ENCODE data around the gene ARFRP1. TPM values are rescaled to one million over a fixed set of nuclear protein-coding genes. Genes with fewer than 3 reads are reported as not detected.

The ARFRP1 gene
- total and polyA plus RNA-seq, 2 of the 13 experiments (the other 11 are each of a cell fraction or from before 2014, with no cell fraction given) = 32.0 to 51.1 TPM

DNA sequence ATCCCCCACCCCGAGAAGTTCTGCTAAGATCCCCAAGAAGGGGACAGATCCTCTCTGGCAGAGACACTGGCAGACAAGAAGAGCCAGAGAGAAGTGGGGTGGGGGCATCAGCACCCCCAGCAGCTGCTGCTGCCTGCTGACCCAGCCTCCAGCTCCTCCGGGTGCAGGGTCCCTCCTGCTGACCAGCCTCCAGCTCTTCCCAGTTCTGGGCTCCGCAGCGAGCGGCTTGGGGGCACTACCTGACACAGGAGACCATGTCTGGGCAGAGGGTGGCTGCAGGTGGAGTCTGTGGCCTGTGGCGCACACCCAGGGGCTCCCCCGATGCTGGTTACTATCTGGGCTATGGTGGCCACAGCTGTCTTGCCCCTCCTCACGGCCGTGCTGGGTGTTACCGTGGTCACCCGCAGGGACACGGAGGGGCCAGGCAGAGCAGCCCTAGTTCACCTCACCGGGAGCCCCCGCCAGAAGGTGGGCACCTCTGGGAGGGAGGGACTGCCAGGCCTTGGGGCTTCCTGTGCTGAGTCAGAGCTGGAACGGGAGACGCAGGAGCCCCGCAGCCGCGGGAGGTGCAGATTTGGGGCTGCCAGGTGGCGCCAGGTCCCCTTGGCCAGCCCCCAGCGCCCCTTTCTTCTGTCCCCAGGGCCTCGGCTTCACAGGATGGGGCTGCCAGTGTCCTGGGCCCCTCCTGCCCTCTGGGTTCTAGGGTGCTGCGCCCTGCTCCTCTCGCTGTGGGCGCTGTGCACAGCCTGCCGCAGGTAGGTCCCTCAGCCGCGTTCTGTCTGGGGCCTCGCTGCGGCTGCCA, 29.3 kb upstream of the ARFRP1 start (continued):
- TF ChIP-seq, protein P1, sequence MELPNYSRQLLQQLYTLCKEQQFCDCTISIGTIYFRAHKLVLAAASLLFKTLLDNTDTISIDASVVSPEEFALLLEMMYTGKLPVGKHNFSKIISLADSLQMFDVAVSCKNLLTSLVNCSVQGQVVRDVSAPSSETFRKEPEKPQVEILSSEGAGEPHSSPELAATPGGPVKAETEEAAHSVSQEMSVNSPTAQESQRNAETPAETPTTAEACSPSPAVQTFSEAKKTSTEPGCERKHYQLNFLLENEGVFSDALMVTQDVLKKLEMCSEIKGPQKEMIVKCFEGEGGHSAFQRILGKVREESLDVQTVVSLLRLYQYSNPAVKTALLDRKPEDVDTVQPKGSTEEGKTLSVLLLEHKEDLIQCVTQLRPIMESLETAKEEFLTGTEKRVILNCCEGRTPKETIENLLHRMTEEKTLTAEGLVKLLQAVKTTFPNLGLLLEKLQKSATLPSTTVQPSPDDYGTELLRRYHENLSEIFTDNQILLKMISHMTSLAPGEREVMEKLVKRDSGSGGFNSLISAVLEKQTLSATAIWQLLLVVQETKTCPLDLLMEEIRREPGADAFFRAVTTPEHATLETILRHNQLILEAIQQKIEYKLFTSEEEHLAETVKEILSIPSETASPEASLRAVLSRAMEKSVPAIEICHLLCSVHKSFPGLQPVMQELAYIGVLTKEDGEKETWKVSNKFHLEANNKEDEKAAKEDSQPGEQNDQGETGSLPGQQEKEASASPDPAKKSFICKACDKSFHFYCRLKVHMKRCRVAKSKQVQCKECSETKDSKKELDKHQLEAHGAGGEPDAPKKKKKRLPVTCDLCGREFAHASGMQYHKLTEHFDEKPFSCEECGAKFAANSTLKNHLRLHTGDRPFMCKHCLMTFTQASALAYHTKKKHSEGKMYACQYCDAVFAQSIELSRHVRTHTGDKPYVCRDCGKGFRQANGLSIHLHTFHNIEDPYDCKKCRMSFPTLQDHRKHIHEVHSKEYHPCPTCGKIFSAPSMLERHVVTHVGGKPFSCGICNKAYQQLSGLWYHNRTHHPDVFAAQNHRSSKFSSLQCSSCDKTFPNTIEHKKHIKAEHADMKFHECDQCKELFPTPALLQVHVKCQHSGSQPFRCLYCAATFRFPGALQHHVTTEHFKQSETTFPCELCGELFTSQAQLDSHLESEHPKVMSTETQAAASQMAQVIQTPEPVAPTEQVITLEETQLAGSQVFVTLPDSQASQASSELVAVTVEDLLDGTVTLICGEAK (IDR thresholded peaks at IDR 0.05) = no peak
- TF ChIP-seq, protein P1 (CRISPR knock-in tag; IDR thresholded peaks at IDR 0.05) = peak; percentile 56; the same call in 1 of the 2 replicates
- TF ChIP-seq, protein P2, sequence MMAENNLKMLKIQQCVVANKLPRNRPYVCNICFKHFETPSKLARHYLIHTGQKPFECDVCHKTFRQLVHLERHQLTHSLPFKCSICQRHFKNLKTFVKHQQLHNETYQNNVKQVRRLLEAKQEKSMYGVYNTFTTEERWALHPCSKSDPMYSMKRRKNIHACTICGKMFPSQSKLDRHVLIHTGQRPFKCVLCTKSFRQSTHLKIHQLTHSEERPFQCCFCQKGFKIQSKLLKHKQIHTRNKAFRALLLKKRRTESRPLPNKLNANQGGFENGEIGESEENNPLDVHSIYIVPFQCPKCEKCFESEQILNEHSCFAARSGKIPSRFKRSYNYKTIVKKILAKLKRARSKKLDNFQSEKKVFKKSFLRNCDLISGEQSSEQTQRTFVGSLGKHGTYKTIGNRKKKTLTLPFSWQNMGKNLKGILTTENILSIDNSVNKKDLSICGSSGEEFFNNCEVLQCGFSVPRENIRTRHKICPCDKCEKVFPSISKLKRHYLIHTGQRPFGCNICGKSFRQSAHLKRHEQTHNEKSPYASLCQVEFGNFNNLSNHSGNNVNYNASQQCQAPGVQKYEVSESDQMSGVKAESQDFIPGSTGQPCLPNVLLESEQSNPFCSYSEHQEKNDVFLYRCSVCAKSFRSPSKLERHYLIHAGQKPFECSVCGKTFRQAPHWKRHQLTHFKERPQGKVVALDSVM (CRISPR knock-in tag; IDR thresholded peaks at IDR 0.05) = no peak
- TF ChIP-seq DNMT1 (CRISPR knock-in tag; IDR thresholded peaks at IDR 0.05) (0 out of 2 replicates have a peak, but pooled peaks have one; percentile 45), NR2F6 (IDR thresholded peaks at IDR 0.05) (no peak), NR2F6 (CRISPR knock-in tag; IDR thresholded peaks at IDR 0.05) (no peak; the same call in 1 of the 2 replicates), ZNF782 (CRISPR knock-in tag; IDR thresholded peaks at IDR 0.05; ENCODE audit: borderline replicate concordance) (peak; percentile 63), SNRNP70 (IDR thresholded peaks at IDR 0.05; ENCODE audit: low read depth, low read length) (no peak), HMGA1 (CRISPR knock-in tag; conservative IDR thresholded peaks at IDR 0.05) (no peak), AGO2 (optimal IDR thresholded peaks at IDR 0.05; ENCODE audit: low read depth, low read length) (peak; percentile 99), ZSCAN12 (CRISPR knock-in tag; IDR thresholded peaks at IDR 0.05) (no peak), NAIF1 (CRISPR knock-in tag; IDR thresholded peaks at IDR 0.05; ENCODE audit: borderline replicate concordance) (no peak), ZFYVE20 (CRISPR knock-in tag; IDR thresholded peaks at IDR 0.05; ENCODE audit: borderline replicate concordance, low read depth) (peak; percentile 80; the same call in 1 of the 2 replicates), ZNF367 (CRISPR knock-in tag; IDR thresholded peaks at IDR 0.05; ENCODE audit: borderline replicate concordance) (no peak), CEBPB (IDR thresholded peaks at IDR 0.05; ENCODE audit: borderline replicate concordance, low read depth, low read length) (no peak), RCOR2 (CRISPR knock-in tag; IDR thresholded peaks at IDR 0.05) (no peak), MED13 (CRISPR knock-in tag; IDR thresholded peaks at IDR 0.05) (no peak)
- TF ChIP-seq, protein P3, sequence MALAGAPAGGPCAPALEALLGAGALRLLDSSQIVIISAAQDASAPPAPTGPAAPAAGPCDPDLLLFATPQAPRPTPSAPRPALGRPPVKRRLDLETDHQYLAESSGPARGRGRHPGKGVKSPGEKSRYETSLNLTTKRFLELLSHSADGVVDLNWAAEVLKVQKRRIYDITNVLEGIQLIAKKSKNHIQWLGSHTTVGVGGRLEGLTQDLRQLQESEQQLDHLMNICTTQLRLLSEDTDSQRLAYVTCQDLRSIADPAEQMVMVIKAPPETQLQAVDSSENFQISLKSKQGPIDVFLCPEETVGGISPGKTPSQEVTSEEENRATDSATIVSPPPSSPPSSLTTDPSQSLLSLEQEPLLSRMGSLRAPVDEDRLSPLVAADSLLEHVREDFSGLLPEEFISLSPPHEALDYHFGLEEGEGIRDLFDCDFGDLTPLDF (CRISPR knock-in tag; IDR thresholded peaks at IDR 0.05) = peak; percentile 30; the same call in 1 of the 2 replicates
